ENCODE measurements around the gene VILL.
"Not testable (repeated sequence)": the region's sequence is repeated elsewhere in the genome, so short reads cannot be mapped to it uniquely, and the experiment has no call there.

The VILL gene

DNA sequence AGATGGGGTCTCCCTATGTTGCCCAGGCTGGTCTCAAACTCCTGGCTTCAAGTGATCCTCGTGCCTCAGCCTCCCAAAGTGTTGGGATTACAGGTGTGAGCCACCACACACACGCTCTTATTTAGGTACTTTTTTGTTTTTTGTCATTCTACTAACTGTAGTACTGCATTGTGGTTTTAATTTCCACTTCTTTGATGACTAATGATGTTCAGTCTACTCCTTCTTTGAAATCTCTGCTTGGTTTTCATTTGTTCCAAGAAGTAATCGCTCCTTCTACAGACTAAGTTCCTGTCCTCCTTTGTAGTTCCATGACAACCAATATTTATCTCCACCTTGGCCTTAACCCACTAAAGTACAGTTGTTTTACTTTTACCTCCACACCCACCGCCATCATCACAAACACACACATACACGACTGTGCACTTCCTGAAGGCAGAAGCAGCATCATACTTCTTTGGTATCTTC is 47.9 kb downstream of the VILL start:
- peak; percentile 71 to 84 for ATAC-seq

DNA sequence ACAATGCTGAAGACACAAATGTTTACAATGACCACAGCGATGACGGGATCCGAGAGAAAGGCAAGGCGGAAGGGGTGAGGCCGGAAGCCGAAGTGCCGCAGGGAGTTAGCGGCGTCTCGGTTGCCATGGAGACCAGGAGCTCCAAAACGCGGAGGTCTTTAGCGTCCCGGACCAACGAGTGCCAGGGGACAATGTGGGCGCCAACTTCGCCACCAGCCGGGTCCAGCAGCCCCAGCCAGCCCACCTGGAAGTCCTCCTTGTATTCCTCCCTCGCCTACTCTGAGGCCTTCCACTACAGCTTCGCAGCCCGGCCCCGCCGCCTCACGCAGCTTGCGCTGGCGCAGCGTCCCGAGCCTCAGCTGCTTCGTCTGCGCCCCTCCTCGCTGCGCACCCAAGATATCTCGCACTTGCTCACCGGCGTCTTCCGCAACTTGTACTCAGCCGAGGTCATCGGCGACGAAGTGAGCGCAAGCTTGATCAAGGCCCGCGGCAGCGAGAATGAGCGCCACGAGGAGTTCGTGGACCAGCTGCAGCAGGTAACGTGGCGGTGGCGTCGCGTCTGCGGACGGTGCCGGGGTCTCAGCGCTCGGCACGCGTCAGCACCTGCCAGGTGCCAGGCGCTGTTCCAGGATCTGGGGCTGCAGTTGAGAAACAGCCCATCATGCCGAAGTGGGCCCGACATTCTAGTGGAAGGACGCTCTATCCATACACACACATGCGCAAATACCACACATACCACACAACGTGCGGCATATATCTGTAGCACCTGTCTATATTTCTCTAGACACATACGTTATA is 48.7 kb downstream of the VILL start, which contains the start of gene DLEC1:
Gene DLEC1, plus strand, starts transcription at position 108 of the 798 bp plus-strand sequence. Its CDS starts 18 bp downstream, at position 126.
- ATAC-seq = peak; percentile 57 to 58

DNA sequence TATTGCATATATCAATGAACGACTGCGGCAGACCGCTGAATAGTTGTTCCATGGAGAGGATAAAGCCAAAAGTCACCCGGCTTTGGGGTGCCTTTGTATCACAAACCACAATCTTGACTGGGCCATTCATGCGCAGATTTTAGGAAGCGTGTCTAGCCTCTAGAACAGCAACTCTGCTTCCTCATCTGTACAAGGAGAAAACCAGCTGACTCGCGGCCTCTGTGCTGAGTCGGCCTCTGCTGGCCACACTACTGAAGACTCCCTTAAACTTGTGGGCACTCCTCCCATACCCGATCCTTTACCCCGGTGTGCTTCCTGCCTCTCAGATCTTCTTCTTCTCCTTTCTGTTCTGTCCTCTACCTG is 49.3 kb downstream of the VILL start:
- ATAC-seq = peak in 1 of 2 donors; percentile 8

DNA sequence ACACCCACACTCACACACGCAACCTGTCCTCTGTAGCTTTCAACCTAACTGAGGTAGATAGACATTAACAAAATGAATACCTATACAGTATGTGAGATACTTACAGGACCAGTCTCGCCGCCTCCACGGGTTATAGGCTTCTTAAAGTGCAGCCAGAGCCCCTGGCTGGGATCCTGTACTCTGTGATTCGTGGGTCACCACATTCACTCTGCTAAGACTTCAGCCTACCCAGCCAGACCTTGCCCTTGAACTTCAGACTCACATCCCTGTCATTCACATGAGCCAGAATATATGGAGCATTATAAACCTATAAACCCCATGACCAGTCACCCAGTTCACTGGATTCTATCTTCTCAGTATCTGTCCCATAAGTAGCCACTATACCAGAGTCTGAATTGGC is 49.8 kb downstream of the VILL start:
- no peak for ATAC-seq

DNA sequence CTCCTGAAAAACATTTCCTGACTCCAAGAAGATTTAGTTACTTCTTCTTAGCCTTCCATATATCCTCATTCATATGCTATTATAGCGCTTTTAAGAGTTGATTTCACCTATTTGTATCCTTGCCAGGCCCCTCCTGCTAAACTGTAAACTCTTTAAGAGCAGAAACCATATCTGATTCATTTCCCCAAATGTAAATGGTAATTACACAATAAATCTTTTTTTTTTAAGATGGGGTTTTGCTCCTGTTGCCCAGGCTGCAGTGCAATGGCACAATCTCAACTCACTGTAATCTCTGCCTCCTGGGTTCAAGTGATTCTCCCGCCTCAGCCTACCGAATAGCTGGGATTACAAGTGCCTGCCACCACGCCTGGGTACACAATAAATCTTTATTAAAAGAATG is 52.9 kb downstream of the VILL start:
- no peak for ATAC-seq

DNA sequence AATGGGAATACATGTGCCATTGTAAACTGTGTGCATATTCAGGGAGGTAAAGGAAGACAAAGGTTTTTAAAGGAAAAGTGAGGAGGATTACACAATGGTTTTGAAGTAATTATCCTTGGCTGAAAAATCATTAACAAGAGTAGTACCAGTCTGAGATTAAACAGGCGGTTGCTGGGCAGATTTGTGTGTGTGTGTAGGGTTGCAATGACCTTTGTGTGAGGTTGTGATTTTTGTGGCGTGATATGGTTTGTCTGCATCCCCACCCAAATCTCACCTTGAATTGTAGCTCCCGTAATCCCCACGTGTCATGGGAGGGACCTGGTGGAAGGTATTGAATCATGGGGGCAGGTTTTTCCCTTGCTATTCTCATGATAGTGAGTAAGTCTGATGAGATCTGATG is 55.4 kb downstream of the VILL start:
- ATAC-seq = no peak

DNA sequence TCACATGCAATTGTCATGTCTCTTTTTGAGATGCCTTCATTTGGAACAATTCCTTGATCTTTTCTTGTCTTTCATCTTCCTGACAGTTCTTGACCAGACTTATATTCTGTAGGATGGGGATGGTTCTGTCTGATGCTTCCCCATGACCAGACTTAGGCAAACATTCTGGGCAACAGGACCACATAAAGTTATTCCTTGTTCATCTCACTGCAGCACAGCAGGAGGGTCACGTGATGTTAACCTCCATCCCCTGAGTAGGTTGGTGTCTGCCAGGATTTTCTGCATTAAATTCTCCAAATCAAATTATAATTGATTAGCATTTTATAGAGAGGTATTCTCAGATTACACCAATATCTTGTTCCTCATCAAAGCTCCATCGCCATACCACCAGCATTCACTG is 56.2 kb downstream of the VILL start:
- no peak for ATAC-seq

DNA sequence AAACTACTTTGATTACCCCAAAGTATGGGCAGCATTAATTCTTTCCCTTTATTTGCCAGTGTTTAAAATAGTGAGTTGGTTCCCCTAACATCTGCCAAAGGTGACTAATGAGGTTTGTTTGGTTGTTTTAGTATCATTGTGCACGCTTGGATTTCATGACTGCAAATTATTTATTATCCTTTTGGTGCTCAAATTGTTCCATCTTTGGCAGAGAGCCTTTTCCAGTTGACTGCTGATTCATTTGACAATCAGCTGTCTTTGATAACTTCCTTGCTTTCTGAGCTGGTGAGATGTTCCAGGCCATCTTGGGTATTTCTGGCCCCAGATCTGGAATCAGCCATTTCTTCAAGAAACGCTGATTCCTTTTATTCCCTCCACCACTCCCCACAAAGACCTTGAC is 57.3 kb downstream of the VILL start:
- ATAC-seq = no peak

DNA sequence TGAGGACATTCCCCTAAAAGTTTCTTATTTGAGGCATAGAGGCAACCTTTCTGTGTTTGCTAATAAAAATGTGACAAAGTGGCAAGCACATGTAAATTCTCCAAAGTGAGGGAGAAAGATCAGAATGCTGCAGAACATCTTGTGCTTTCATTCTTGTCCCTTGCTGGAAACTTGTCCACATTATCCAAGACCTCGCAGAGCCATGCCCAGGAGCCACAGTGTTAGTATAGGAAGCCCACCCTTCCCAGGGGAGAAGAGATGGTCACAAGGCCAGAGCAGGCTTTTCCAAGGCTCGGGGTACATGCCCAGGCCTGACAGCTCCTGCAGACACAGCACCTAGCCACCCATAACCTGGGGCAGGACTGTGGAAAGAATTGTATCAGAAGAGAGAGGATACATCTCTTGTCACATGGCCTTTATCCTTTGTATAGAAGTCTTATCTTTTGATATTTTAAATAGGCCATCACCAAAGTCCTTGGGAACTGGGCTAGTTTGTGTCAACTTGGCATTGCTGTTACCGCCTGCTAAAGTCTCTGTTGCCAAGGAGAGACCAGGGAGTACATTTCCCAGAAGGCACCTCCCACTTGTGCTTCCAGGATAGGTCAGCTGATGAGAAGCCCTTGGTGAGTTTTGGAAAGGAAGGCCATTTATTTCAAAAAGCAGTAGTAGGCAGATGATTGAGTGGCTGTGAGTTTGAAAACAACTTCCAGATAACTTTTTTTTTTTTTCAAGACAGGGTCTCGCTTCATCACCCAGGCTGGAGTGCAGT is 59.0 kb downstream of the VILL start:
- no peak for ATAC-seq

DNA sequence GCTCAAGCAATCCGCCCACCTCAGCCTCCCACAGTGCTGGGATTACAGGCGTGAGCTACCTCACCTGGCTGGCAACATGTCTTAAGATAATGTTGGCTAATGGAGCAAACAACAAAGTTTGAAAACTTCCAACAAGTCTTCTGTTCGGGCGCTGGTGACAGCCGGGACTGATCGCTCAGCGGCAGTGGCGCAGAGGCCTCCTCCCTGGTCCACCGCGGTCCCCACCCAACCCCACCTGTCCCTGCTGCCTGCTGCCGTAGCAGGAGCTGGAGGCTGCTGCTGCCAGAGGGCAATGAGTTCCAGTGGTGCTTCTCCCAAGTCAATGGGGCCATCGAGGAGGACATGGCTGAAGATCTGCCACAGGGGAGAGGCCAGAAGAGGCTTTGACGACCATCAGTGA is 60.5 kb downstream of the VILL start:
- ATAC-seq = no peak

DNA sequence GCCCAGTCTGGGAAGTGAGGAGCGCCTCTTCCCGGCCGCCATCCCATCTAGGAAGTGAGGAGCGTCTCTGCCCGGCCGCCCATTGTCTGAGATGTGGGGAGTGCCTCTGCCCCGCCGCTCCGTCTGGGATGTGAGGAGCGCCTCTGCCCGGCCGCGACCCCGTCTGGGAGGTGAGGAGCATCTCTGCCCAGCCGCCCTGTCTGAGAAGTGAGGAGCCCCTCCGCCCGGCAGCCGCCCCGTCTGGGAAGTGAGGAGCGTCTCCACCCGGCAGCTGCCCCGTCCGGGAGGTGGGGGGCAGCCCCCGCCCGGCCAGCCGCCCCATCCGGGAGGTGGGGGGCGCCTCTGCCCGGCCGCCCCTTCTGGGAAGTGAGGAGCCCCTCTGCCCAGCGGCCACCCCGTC is 62.7 kb downstream of the VILL start:
- ATAC-seq = not testable (repeated sequence)

DNA sequence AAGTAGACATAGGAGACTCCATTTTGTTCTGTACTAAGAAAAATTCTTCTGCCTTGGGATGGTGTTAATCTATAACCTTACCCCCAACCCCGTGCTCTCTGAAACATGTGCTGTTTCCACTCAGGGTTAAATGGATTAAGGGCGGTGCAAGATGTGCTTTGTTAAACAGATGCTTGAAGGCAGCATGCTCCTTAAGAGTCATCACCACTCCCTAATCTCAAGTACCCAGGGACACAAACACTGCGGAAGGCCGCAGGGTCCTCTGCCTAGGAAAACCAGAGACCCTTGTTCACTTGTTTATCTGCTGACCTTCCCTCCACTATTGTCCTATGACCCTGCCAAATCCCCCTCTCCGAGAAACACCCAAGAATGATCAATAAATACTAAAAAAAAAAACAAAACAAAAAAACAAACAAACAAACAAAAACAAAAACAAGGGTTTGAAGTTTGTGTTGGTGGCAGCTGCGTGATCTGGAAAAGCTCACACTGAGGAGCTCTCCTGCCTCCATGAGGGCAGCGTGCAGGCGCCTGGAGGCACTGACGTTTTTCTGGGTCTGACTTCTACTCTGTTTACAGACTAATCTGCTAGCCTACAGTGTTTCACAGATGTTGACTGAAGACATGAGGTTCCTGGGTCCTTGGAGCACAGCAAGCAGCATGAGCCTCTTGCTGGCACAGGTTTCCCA is 63.4 kb downstream of the VILL start:
- not testable (repeated sequence) for ATAC-seq

DNA sequence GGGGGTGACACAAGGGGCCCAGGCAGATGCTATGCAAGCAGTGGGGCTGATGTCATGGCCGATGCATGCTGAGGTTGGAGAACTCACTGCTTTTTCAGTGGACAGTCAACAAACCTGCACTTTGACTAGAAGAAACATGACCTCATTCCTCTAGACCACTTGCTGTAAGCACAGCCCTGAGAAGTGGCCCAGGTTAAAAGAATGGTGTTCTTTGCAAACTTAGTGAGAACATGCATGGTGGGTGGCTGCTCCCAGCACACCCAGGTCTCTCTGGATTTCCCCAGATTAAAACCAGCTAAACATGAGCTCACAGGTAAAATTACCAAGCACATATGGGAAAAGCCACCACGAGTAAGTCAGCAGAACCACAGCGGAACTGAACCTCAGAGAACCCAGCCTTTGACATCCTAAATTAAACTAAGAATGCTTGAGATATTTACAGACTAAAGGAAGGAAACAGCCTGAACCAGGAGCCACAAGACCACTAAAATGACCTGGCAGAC is 64.0 kb downstream of the VILL start:
- no peak for ATAC-seq

All from activated CD4-positive, CD25-positive, alpha-beta regulatory T cell treated with anti-CD3 and anti-CD28 coated beads, Interleukin-2, amount 50 U/mL, for 24 hours (primary cell).